Coronary artery (tissue), 2 donors: Measurements from ENCODE around the gene NFATC2.

Experiments
- DNase-seq: peaks from one replicate; pipeline ENCODE4 v3.0.0-alpha.2; 2017; ENCODE audit warnings: low spot score
- H3K27ac ChIP-seq, 2 donors: fragments of 200-600 bp; sonication (generic); one replicate each; pipeline ENCODE4 v1.5.1; 2016 to 2019
- H3K4me3 ChIP-seq: fragments of 200-600 bp; sonication (generic); 2 replicates; pipeline ENCODE4 v1.5.1; 2016; ENCODE audit warnings: mild to moderate bottlenecking, moderate library complexity
- TF ChIP-seq, protein P1 (sequence below): fragments of 200-600 bp; sonication (generic); IDR thresholded peaks from one replicate; pipeline ENCODE4 v1.5.1; 2019; ENCODE audit warnings: antibody characterized with exemption

Gene NFATC2

GRCh38 chr20:51488331-51488730 lies 54.2 kb downstream of the NFATC2 start:
- DNase-seq = no peak
- TF ChIP-seq, protein P1, sequence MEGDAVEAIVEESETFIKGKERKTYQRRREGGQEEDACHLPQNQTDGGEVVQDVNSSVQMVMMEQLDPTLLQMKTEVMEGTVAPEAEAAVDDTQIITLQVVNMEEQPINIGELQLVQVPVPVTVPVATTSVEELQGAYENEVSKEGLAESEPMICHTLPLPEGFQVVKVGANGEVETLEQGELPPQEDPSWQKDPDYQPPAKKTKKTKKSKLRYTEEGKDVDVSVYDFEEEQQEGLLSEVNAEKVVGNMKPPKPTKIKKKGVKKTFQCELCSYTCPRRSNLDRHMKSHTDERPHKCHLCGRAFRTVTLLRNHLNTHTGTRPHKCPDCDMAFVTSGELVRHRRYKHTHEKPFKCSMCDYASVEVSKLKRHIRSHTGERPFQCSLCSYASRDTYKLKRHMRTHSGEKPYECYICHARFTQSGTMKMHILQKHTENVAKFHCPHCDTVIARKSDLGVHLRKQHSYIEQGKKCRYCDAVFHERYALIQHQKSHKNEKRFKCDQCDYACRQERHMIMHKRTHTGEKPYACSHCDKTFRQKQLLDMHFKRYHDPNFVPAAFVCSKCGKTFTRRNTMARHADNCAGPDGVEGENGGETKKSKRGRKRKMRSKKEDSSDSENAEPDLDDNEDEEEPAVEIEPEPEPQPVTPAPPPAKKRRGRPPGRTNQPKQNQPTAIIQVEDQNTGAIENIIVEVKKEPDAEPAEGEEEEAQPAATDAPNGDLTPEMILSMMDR = no peak
- Histone ChIP-seq H3K4me3 (no peak overlapping the region), H3K27ac (no peak overlapping the region)

DNA sequence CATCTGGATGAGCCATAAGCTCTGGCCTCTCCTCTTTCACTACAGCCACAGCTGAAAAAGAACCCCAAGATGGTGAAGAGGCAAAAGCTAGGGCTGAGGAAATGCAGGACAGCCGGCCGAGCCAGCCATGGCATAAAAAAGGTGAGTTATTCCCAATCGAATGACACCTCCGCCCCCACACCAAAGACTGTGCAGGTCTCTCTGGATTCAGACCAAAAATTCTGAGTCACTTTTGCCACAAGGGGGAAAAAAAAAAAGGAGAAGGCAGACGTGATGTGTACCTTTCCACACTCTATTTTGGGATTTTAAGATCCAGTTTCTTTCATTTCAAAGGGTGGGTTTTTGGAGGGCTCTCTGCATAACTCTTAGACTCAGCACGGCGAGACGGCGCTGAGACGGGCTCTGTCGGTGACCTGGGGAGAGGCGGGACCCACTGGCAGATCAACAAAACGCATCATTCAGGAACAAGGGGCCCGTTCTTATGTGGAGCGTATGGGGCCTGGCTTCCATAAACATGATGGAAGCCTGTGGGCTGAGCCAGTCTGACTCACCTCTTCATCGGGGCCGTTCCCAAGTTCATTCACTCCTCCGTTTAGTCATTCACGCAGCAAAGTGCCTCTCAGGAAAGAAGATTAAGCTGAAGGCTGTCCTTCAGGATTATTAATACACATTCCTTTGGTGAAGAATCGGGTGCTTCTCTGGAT lies 54.8 kb downstream of the NFATC2 start:
- TF ChIP-seq, protein P1 = no peak
- DNase-seq = no peak
- Histone ChIP-seq H3K4me3 (no peak overlapping the region), H3K27ac (no peak overlapping the region)

- DNase-seq = no peak
- peak overlapping the region in 1 of 2 donors; percentile 13 for H3K27ac ChIP-seq
- TF ChIP-seq, protein P1 = no peak
- H3K4me3 ChIP-seq = peak overlapping the region; percentile 19
Measured at GRCh38 chr20:51487076-51487475, 55.4 kb downstream of the NFATC2 start.

DNA sequence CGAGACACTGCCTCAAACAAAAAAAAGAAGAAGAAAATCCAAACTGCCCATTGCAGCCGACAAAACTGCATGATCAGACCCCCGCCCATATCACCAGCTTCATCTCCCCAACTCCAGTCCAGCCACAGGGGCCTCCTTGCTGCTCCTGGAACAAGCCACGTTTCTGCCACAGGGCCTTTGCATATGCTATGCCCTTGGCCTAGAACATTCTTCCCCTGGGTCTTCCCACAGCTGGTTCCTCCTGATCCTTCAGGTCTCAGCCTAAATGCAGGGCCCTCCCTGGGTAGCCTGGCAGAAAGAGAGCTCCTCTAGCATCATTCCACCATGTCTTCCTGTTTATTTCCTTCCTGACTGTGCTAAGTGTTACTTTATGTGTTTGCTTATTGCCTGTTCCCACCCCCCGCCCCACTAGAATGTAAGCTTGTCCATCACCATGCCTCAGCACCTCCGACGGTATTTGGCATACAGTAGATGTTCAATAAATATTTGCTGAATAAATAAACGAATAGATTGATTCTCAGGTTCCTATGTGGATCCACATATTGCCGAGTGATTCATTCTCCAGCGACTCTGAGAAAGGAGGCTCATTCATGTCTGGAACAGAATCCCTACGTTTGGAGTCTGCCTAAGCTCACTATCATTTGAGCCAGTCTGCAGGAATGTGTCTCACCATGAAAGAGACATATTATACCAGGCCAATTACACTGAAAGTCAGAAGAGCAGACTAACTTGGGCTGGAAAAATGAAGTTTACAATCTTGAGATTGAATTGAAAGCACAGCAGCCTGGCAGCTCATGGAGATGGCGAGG lies 56.1 kb downstream of the NFATC2 start:
- peak overlapping the region; percentile 19 for H3K4me3 ChIP-seq
- TF ChIP-seq, protein P1 = no peak
- DNase-seq = no peak
- peak overlapping the region in 1 of 2 donors; percentile 13 for H3K27ac ChIP-seq

DNA sequence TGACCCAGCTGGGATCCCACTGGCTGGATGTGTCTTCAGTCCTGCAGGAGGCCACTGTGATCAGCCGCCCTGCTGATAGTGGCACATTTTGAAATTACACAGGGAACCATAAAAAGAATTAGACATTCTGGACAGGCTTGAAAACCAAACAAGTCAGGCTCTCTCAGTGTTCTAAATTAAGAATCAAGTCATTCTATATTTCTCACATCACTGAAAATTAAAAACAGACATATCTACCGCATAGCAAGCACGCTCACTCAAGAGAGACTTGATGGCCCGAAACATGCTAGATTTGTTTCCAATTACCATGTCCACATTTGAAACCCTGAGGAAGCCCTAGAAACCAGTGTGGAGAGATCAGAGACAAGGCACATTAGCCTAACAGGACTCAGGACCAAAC lies 57.7 kb downstream of the NFATC2 start:
- no peak overlapping the region for H3K4me3 ChIP-seq
- DNase-seq = no peak
- TF ChIP-seq, protein P1 = no peak
- no peak overlapping the region for H3K27ac ChIP-seq

DNA sequence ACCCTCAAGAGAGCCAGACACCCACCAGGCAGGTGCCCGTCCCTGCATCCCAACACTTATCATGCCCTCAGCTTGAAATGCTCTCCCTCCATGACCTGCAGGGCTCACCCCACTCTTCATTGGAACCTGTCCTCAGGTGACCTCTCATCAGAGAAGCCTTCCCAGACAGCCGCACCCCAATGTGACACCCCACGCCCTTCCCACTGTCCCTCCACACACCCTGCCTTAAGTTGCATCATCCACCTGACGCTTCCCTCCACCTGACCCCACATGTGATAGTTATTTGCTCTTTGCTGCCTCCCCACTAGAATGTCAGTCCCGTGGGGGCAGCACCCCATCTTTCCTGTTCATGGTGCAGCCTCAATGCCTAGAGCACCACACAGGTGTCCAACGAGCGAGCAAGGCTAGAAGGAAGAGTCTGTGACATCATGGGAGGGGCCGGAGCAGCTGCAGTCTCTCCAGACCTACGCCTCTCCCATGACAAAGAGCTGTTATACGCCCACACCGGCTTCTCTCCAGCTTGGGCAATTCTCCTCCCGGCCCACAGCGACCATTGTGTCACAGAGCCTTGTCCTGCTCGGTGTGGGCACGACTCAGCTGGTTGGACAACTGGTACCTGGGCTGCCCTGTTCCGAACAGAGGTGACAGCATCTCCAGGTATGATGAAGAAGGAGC lies 58.2 kb downstream of the NFATC2 start:
- H3K27ac ChIP-seq = no peak overlapping the region
- no peak for DNase-seq
- no peak overlapping the region for H3K4me3 ChIP-seq
- TF ChIP-seq, protein P1 = no peak
